HepG2 (cell line): ENCODE data around the gene GLG1. TPM values are rescaled to one million over a fixed set of nuclear protein-coding genes. Genes with fewer than 3 reads are reported as not detected.
"Not testable (repeated sequence)": the region's sequence is repeated elsewhere in the genome, so short reads cannot be mapped to it uniquely, and the experiment has no call there.

Experiments used
- ATAC-seq: fragments of 200-7000 bp; cut with Tn5 transposase; 3 replicates; pipeline ENCODE4 v1.9.1; 2020; ENCODE audit warnings: mild to moderate bottlenecking, moderate library complexity
- BruUV-seq: library from RNA; stranded (reverse); fragments of 400-500 nt; replicated peaks from 2 replicates; lab custom pipeline; 2021; lab: Mats Ljungman, UMichigan
- CTCF ChIA-PET: fragments of 300-600 bp; formaldehyde crosslinking; extraction: SDS; loops from one replicate; lab custom pipeline; 2021; ENCODE audit warnings: low total read pairs, inconsistent platforms, low intra/inter-chr PET ratio; lab: Yijun Ruan, JAX
- POLR2A ChIA-PET: fragments of 350-600 bp; sonication (Branson Sonifier 250); formaldehyde crosslinking; loops from one replicate; lab custom pipeline; 2020; ENCODE audit warnings: antibody characterized with exemption, inconsistent platforms; lab: Yijun Ruan, JAX
- DNase-seq: peaks from one replicate; pipeline ENCODE4 v3.0.0-alpha.2; 2015; ENCODE audit warnings: low spot score
- FAIRE-seq: peaks from 3 replicates; lab custom pipeline; 2011; peaks lifted over from hg19 to GRCh38; lab: Jason Lieb, UNC
- H2AFZ ChIP-seq: one replicate; pipeline ENCODE4 v1.6.1; 2011; ENCODE audit warnings: low read length, inconsistent platforms
- H3K27ac ChIP-seq: fragments of 300-600 bp; 3 replicates; pipeline ENCODE4 v1.8.0; 2011; ENCODE audit warnings: mixed run types, mild to moderate bottlenecking, mixed read lengths, low read length, inconsistent platforms; ENCODE audit not compliant: insufficient read depth; ENCODE audit errors: extremely low read length
- H3K27me3 ChIP-seq, 2 experiments: fragments of 200-600 bp in 1 of 2; 2 replicates in 1 of 2; 3 replicates in 1 of 2; pipeline versions ENCODE4 v1.6.0 to v1.8.0; 2011; ENCODE audit warnings: low read length in 2 of 2, mild to moderate bottlenecking in 2 of 2, moderate library complexity in 2 of 2, inconsistent platforms in 1 of 2; ENCODE audit not compliant: insufficient read depth in 2 of 2, control insufficient read depth in 1 of 2
- H3K36me3 ChIP-seq, 2 experiments: fragments of 200-600 bp in 1 of 2; replicated peaks in 1 of 2; 2 replicates in 1 of 2; 3 replicates in 1 of 2; pipeline versions ENCODE4 v1.5.1 to v1.8.0; 2011; ENCODE audit warnings: low read length in 2 of 2, inconsistent platforms in 1 of 2; ENCODE audit not compliant: insufficient read depth in 2 of 2, control insufficient read depth in 1 of 2
- H3K4me1 ChIP-seq: 2 replicates; pipeline ENCODE4 v1.5.1; 2012; ENCODE audit warnings: low read length, inconsistent platforms; ENCODE audit not compliant: insufficient read depth
- H3K4me2 ChIP-seq: 2 replicates; pipeline ENCODE4 v1.6.0; 2011; ENCODE audit warnings: low read depth, low read length, inconsistent platforms
- H3K4me3 ChIP-seq, 3 experiments: fragments of 200-600 bp in 1 of 3; sonication (generic), shearing (Covaris generic) in 1 of 3; replicated peaks in 1 of 3; 2 replicates each; pipeline ENCODE4 v1.5.1; 2011 to 2016; ENCODE audit warnings: low read length in 3 of 3, inconsistent platforms in 2 of 3, low read depth in 2 of 3, mild to moderate bottlenecking in 2 of 3, control low read depth in 1 of 3, mixed read lengths in 1 of 3; ENCODE audit not compliant: insufficient read depth in 1 of 3
- H3K79me2 ChIP-seq: one replicate; pipeline ENCODE4 v1.6.1; 2011; ENCODE audit warnings: low read length, inconsistent platforms; ENCODE audit not compliant: insufficient read depth
- H3K9ac ChIP-seq: 2 replicates; pipeline ENCODE4 v1.6.0; 2011; ENCODE audit warnings: mild to moderate bottlenecking, low read depth, low read length, inconsistent platforms; ENCODE audit not compliant: insufficient read depth
- H3K9me3 ChIP-seq: 2 replicates; pipeline ENCODE4 v1.5.1; 2012; ENCODE audit warnings: mild to moderate bottlenecking, low read length
- H4K20me1 ChIP-seq: 2 replicates; pipeline ENCODE4 v1.6.0; 2011; ENCODE audit warnings: inconsistent platforms, mild to moderate bottlenecking, low read length, moderate library complexity; ENCODE audit not compliant: insufficient read depth
- WGBS: methylation state at CpG from one replicate; pipeline ENCODE4 v1.1.6; 2017; ENCODE audit warnings: low lambda C conversion rate; 5-methylcytosine and 5-hydroxymethylcytosine counted together
- in situ Hi-C: cut with HindIII; loops from 2 replicates; pipeline ENCODE4 v1.10.0; 2017; ENCODE audit warnings: low pct_unique_long_range_greater_than_20kb; ENCODE audit not compliant: extremely low pct_ligation_motif_present
- intact Hi-C: fragments of 100-400 bp; cut with micrococcal nuclease; formaldehyde crosslinking; loops from one replicate; pipeline ENCODE4 v1.10.0; 2022; ENCODE audit not compliant: unreplicated experiment
- polyA plus RNA-seq, 8 experiments: library from polyadenylated mRNA; depleted of rRNA in 3 of 8; stranded (reverse) in 7 of 8; unstranded in 1 of 8; fragments of >200 nt; fragmentation: Illumina TruSeq in 4 of 8; extraction: Trizol in 4 of 8; gene quantifications; 2 replicates each; pipeline versions ENCODE4 v1.2.1 to v1.2.3, GENCODE V29; 2011 to 2016; ENCODE audit warnings: low read depth in 4 of 8, missing spikeins in 1 of 8, mixed read lengths in 1 of 8; ENCODE audit not compliant: insufficient read depth in 1 of 8
- small RNA-seq, 3 experiments: library from RNA; depleted of rRNA; stranded (forward); fragments of <200 nt; gene quantifications; one replicate each; pipeline ENCODE3, GENCODE V24; 2012; ENCODE audit warnings: low read depth in 2 of 3, low replicate concordance in 1 of 3; ENCODE audit not compliant: insufficient read length in 3 of 3, insufficient read depth in 2 of 3
- total RNA-seq, 5 experiments: library from RNA; depleted of rRNA; stranded (reverse); fragments of >200 nt; fragmentation: Illumina TruSeq; extraction: Trizol; gene quantifications; 2 replicates each; pipeline ENCODE4 v1.2.3, GENCODE V29; 2016; ENCODE audit warnings: low read depth in 1 of 5

Gene GLG1
- total and polyA plus RNA-seq, 2 of the 13 experiments (the other 11 are each of a cell fraction or from before 2014, with no cell fraction given), result 87.7 to 141 TPM

DNA sequence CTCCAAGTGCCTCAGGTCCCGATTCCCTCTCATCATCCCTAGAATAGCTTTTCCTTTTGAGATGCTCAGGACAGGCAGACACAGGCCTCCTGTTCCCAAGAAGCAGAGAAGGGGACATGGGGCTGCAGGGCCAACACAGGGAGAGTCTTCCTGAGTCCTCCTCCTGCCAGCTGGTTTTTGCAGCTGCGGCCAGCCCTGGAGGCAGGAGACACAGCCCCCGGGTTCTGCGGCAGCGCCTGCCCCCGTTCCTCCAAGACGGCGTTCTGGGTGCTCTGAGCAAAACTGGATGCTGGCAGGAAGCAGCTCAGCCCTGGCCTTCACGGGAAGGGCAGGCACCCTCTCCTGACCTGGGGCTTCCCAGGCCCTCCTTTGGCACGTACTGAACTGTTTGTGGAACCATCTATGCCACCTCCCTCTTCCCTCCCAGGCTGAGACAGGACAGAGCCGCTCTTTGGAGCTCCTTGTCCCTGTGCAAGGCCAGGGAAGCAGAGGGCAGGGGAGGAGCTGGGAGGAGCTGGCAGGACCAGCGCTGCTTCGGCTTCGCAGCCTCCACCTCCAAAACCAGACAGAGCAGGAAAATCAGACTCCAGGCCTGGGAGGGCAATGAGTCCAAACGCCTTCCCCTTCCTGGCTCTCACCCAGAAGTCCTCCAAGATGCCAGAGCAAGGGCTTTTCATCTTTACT, 208.6 kb downstream of the GLG1 start:
- H4K20me1 ChIP-seq, H3K27me3 ChIP-seq, H3K4me1 ChIP-seq, H3K79me2 ChIP-seq, intact Hi-C loops, POLR2A ChIA-PET, H3K9me3 ChIP-seq, DNase-seq, H3K9ac ChIP-seq, FAIRE-seq, BruUV-seq, H3K4me3 ChIP-seq, H3K27ac ChIP-seq, in situ Hi-C loops, H2AFZ ChIP-seq, H3K36me3 ChIP-seq, H3K4me2 ChIP-seq, CTCF ChIA-PET: not testable (repeated sequence)
- peak; percentile 53 for ATAC-seq
- 56% methylated on average over 11 of the region's 15 CpGs for whole genome bisulfite sequencing

Small RNAs within 50 kb of the gene (small RNA-seq; reads per million reads assigned to genes)
- gene RF00019 (0 reads per million in 3 experiments), gene RNU6-237P (0 reads per million in 3 experiments)

Other genes starting within 250 kb of the GLG1 start
- gene NPIPB15, start 230.8 kb downstream of the GLG1 start, total RNA-seq (2016; rRNA removed; fragmentation: Illumina TruSeq; extraction: Trizol), result 0.70 and 2.7 TPM in 2 replicates
- gene NPIPB15, start 230.8 kb downstream of the GLG1 start, polyA plus RNA-seq (2011; rRNA removed), result 12.8 and 13.5 TPM in 2 replicates
- gene CLEC18B, start 185.6 kb downstream of the GLG1 start, total RNA-seq (2016; rRNA removed; fragmentation: Illumina TruSeq; extraction: Trizol), result 0.31 TPM in 1 of 2 replicates, not detected in the other
- gene CLEC18B, start 185.6 kb downstream of the GLG1 start, polyA plus RNA-seq (2011; rRNA removed), result 0.54 and 1.1 TPM in 2 replicates
- gene RFWD3, start 59.8 kb upstream of the GLG1 start, total RNA-seq (2016; rRNA removed; fragmentation: Illumina TruSeq; extraction: Trizol), result 62.6 and 87.6 TPM in 2 replicates
- 21.3 and 23.4 TPM in 2 replicates for gene RFWD3, start 59.8 kb upstream of the GLG1 start, polyA plus RNA-seq (2011; rRNA removed)
- 10.7 TPM in 2 replicates for gene MLKL, start 93.7 kb upstream of the GLG1 start, total RNA-seq (2016; rRNA removed; fragmentation: Illumina TruSeq; extraction: Trizol)
- gene MLKL, start 93.7 kb upstream of the GLG1 start, polyA plus RNA-seq (2011; rRNA removed), result 5.5 and 6.4 TPM in 2 replicates
- gene FA2H, start 167.7 kb upstream of the GLG1 start, total RNA-seq (2016; rRNA removed; fragmentation: Illumina TruSeq; extraction: Trizol), result not detected in 2 replicates
- gene FA2H, start 167.7 kb upstream of the GLG1 start, polyA plus RNA-seq (2011; rRNA removed), result 0.09 and 0.20 TPM in 2 replicates